Common myeloid progenitor, CD34-positive (primary cell): ENCODE measurements around the gene IL1RL2.

Experiments
- CTCF ChIA-PET: fragments of 350-600 bp; sonication (Branson Sonifier 250); formaldehyde crosslinking; loops from one replicate; lab custom pipeline; 2021; ENCODE audit warnings: antibody characterized with exemption; lab: Charles Lee
- POLR2A ChIA-PET: fragments of 350-600 bp; sonication (Branson Sonifier 250); formaldehyde crosslinking; loops from one replicate; lab custom pipeline; 2021; ENCODE audit warnings: antibody characterized with exemption; lab: Charles Lee
- DNase-seq, 3 donors: peaks; one replicate each; pipeline versions ENCODE4 v3.0.0 to v3.0.0-alpha.2; 2013
- H3K27ac ChIP-seq, 2 experiments: 1 replicate in 1 of 2; 2 replicates in 1 of 2; pipeline ENCODE4 v1.7.0; 2013; ENCODE audit warnings: inconsistent platforms in 2 of 2, low read length in 2 of 2, mild to moderate bottlenecking in 2 of 2, low read depth in 1 of 2, moderate library complexity in 1 of 2; ENCODE audit not compliant: severe bottlenecking in 2 of 2, insufficient read depth in 1 of 2, poor library complexity in 1 of 2
- H3K27me3 ChIP-seq, 5 experiments: replicated peaks in 2 of 5; 1 replicate in 3 of 5; 2 replicates in 2 of 5; pipeline versions ENCODE4 v1.6.1 to v1.7.0; 2013; ENCODE audit warnings: low read length in 4 of 5, mild to moderate bottlenecking in 2 of 5, moderate library complexity in 2 of 5, inconsistent platforms in 1 of 5; ENCODE audit not compliant: insufficient read depth in 5 of 5, control insufficient read depth in 4 of 5
- H3K36me3 ChIP-seq, 4 experiments: 1 replicate in 2 of 4; 2 replicates in 2 of 4; pipeline versions ENCODE4 v1.6.1 to v1.7.0; 2013; ENCODE audit warnings: low read length in 3 of 4, control low read depth in 1 of 4, mild to moderate bottlenecking in 1 of 4; ENCODE audit not compliant: control insufficient read depth in 4 of 4, insufficient read depth in 4 of 4
- H3K4me1 ChIP-seq, 4 experiments: 1 replicate in 3 of 4; 2 replicates in 1 of 4; pipeline versions ENCODE4 v1.6.1 to v1.7.1; 2013; ENCODE audit warnings: low read length in 3 of 4, mild to moderate bottlenecking in 3 of 4, control low read depth in 1 of 4, inconsistent platforms in 1 of 4, moderate library complexity in 1 of 4; ENCODE audit not compliant: control insufficient read depth in 4 of 4, insufficient read depth in 4 of 4; ENCODE audit errors: control extremely low read depth in 1 of 4
- H3K4me3 ChIP-seq, 7 experiments: 1 replicate in 4 of 7; 2 replicates in 3 of 7; pipeline versions ENCODE4 v1.5.1 to v1.7.0; 2013; ENCODE audit warnings: mild to moderate bottlenecking in 7 of 7, low read length in 6 of 7, moderate library complexity in 6 of 7, inconsistent platforms in 2 of 7, low read depth in 2 of 7, control low read depth in 1 of 7; ENCODE audit not compliant: insufficient read depth in 4 of 7, control insufficient read depth in 1 of 7; ENCODE audit errors: extremely low read depth in 1 of 7
- H3K9me3 ChIP-seq, 5 experiments: 1 replicate in 4 of 5; 2 replicates in 1 of 5; pipeline versions ENCODE4 v1.6.1 to v1.7.1; 2013; ENCODE audit warnings: low read length in 4 of 5, mild to moderate bottlenecking in 2 of 5, inconsistent platforms in 1 of 5, low read depth in 1 of 5, moderate library complexity in 1 of 5; ENCODE audit not compliant: control insufficient read depth in 4 of 5, insufficient read depth in 2 of 5; ENCODE audit errors: control extremely low read depth in 1 of 5
- WGBS: methylation state at CpG from one replicate; pipeline ENCODE4 v1.1.5; 2013; ENCODE audit not compliant: insufficient coverage; 5-methylcytosine and 5-hydroxymethylcytosine counted together

The IL1RL2 gene

DNA sequence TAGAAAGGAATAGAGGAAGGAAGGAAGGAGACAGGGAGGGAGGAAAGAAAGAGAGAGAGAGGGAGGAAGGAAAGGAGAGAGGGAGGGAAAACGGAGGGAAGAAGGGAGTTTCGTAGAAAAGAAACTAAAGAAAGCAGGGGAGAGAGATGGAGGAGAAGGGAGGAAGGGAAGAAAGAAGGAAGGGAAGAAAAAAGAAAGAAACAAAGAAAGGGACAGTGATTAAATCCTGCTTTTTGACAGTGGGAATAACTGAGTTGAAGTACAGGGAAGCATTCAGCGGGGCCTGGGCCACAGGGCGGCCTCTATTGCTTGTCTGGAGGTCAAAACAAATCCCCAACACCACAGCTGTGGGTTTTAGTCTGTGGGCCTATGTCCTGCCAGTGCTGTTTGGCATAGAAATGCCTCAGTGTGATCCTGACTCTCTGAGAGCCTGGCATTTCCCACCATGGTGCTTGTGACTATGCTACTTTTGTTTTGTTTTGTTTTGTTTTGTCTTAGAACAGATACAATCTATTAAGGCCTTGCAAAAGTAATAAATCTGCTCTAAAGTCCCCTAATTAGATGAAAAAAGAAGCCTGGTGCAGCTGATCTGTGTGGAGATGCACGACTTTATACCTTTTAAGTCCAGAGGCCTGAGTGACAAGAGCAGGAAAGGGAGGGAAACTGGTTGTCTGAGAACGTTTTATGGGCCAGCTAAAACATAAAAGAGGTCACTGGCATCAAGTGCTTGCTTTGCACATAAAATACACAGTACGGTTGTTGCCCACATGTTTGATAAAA, 40.0 kb downstream of the IL1RL2 start:
- CTCF ChIA-PET = interaction anchor here (1.7 to 2.3 kb wide), 2 partner anchors 14 to 17 kb away, joined by 3 to 9 read pairs; no protein-coding TSS in a partner anchor
- H3K36me3 ChIP-seq = no peaks in the 10 kb centered on the region
- no peak overlapping the region for H3K4me3 ChIP-seq
- WGBS = 75% methylated on average over 7 of the region's 7 CpGs
- no peaks in the 10 kb centered on the region for H3K9me3 ChIP-seq
- peak in 1 of 3 donors; percentile 13 for DNase-seq
- POLR2A ChIA-PET = no interaction called here
- peaks cover 3 to 45% (median 25%) of the 10 kb centered on the region in 4 experiments for H3K4me1 ChIP-seq
- H3K27ac ChIP-seq = peak overlapping the region in 1 of 2 experiments; percentile 70
- H3K27me3 ChIP-seq = no peaks in the 10 kb centered on the region

DNA sequence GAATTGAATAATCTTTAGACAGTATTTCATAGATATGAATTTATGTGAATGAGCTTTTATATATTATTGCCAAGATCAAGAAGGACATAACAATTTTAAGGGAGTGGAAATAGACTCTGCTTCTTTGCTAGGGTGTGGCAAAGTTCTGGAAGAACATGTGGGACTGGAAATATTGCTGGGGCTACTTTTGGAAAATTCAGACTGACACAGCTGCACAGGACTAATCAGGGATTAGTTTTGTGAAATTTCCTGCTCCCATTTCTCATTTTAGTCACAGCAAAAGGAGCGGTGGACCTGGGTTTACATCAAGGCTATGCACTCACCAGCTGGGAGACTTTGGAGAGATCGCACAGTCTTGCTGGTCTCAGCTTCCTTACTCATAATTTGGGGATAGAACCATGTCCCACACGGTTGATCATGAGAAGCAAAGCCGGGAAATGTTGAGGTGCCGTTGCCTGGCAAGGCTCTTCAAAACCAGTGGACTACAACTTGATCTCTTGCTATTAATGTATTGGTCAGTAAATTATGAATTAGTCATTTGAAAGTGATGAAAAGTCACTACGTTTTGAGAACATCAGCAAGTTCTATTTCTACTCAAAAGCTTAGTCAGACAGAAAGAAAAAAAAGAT, 42.4 kb downstream of the IL1RL2 start:
- POLR2A ChIA-PET = no interaction called here
- peaks cover 3 to 43% (median 25%) of the 10 kb centered on the region in 4 experiments for H3K4me1 ChIP-seq
- WGBS = 97% methylated on average over 6 of the region's 6 CpGs
- no peaks in the 10 kb centered on the region for H3K36me3 ChIP-seq
- no peaks in the 10 kb centered on the region for H3K27me3 ChIP-seq
- no peak overlapping the region for H3K27ac ChIP-seq
- H3K4me3 ChIP-seq = no peak overlapping the region
- no peak for DNase-seq
- no peaks in the 10 kb centered on the region for H3K9me3 ChIP-seq
- CTCF ChIA-PET = interaction anchor here (2.7 kb wide), 1 partner anchor 44 kb away, joined by 7 read pairs; no protein-coding TSS in a partner anchor

DNA sequence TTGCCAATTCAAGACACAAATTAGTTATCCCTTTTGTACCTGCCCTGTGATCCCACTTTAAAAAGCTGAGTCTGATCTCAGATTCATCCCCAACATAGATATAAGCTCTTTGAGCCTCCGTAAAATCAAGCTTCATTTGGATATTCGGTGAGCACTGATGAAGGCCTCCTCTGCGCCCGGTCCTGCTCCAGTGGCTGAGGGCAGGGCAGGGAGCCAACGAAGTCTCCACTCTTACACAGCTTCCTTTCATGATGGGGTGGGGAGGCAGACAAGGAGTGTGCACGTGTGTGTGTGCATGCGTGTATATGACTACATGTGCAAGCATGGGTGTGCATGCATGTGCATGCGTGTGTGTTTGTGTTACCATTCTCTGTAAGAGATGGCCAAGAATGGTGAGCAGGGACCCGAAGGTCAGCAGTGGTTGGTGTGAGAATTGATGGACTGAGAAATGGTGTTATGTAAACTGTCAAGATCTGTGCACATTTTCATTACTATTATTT, 43.6 kb downstream of the IL1RL2 start:
- no peak overlapping the region for H3K27ac ChIP-seq
- H3K4me3 ChIP-seq = no peak overlapping the region
- WGBS = 97% methylated on average over 9 of the region's 9 CpGs
- H3K4me1 ChIP-seq = peaks cover 3 to 31% (median 21%) of the 10 kb centered on the region in 4 experiments
- H3K27me3 ChIP-seq = no peaks in the 10 kb centered on the region
- H3K9me3 ChIP-seq = no peaks in the 10 kb centered on the region
- POLR2A ChIA-PET = no interaction called here
- no peaks in the 10 kb centered on the region for H3K36me3 ChIP-seq
- DNase-seq = no peak
- CTCF ChIA-PET = interaction anchor here (0.7 to 2.7 kb wide), 6 partner anchors 18 to 213 kb away, joined by 3 to 7 read pairs (median 4); no protein-coding TSS in a partner anchor

DNA sequence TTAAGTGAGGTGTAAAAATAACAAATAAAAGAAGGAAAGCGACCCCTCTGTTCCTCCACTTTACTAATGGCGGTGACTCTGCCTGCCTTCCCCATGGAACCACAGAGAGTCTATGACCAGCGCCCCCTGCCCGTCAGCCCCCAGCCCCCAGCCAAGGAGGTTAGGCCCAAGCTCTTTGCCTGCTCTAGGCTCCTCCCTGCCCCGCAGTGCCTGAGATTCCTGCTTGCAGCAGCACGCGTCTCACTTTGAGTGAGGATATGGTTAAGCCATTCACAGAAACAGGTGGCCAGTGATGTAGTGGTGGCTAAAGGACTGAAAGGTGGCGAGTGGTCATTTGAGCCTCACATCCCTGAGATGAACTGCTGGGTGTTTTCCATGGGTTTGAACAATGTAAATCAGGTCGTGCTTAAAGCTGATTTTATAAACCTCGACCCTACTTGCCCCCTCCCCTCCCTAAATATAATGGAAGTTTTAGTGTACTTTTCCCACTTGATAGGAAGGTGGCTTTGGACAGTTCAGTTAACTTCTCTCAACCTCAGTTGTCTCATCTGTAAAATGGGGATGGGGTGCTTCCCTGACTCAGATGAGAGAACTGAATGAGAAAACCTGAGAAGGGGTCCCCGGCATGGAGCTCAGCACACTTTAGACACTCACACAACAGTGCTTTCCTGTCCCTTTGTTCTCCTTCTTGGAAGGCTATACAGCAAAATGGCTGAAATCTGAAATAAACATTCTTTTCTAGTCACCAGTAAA, 46.5 kb downstream of the IL1RL2 start:
- Histone ChIP-seq H3K27ac (no peak overlapping the region), H3K36me3 (no peaks in the 10 kb centered on the region), H3K4me3 (no peak overlapping the region), H3K9me3 (no peaks in the 10 kb centered on the region), H3K27me3 (no peaks in the 10 kb centered on the region), H3K4me1 (peaks cover 0 to 5% (median 2%) of the 10 kb centered on the region in 4 experiments)
- DNase-seq = no peak
- WGBS = 95% methylated on average over 8 of the region's 11 CpGs
- CTCF ChIA-PET = interaction anchor here (0.8 to 2.8 kb wide), 9 partner anchors 39 to 218 kb away, joined by 3 to 11 read pairs (median 4); no protein-coding TSS in a partner anchor
- POLR2A ChIA-PET = no interaction called here

DNA sequence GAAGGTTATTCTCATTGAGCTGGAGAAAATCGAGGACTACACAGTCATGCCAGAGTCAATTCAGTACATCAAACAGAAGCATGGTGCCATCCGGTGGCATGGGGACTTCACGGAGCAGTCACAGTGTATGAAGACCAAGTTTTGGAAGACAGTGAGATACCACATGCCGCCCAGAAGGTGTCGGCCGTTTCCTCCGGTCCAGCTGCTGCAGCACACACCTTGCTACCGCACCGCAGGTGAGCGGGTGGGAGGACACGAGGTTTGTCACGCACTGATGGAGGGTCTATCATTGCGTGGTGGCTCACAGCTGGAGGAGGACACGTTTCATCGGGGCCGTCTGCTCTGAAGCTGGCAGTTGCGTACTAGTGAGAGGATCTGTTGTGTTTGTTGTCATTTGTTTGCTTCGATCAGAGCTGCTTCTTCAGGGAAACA, 48.2 kb downstream of the IL1RL2 start:
- WGBS = 93% methylated on average over 18 of the region's 18 CpGs
- Histone ChIP-seq H3K27me3 (no peaks in the 10 kb centered on the region), H3K36me3 (no peaks in the 10 kb centered on the region), H3K27ac (no peak overlapping the region), H3K9me3 (no peaks in the 10 kb centered on the region), H3K4me1 (no peaks in the 10 kb centered on the region), H3K4me3 (no peak overlapping the region)
- ChIA-PET CTCF (interaction anchor here (0.7 to 8.0 kb wide), 13 partner anchors 10 to 355 kb away, joined by 3 to 54 read pairs (median 4); partner anchors contain the start of gene IL18R1), POLR2A (no interaction called here)
- no peak for DNase-seq

DNA sequence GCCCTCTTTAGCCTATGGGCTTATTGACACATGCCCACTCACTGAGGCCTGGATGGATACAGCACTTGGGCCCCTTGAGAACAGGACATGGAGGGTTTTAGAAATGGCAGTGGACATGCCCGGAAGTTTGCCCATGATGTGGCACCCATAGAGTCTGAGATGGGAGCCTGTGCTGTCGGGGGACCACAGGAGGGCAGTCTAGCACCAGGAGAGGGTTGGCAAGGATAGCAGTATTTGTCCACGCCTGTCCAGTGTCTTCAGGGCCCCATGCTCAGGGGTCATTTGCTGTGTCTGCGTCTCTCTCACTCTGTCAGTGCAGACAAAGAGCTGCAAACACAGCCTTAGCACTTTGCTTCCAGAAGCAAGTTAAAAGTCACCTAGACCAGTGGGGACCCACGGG, 48.7 kb downstream of the IL1RL2 start:
- 79% methylated on average over 5 of the region's 5 CpGs for WGBS
- POLR2A ChIA-PET = no interaction called here
- no peaks in the 10 kb centered on the region for H3K36me3 ChIP-seq
- H3K27me3 ChIP-seq = no peaks in the 10 kb centered on the region
- H3K27ac ChIP-seq = no peak overlapping the region
- H3K4me1 ChIP-seq = no peaks in the 10 kb centered on the region
- H3K9me3 ChIP-seq = no peaks in the 10 kb centered on the region
- CTCF ChIA-PET = interaction anchor here (1.0 to 8.0 kb wide), 15 partner anchors 11 to 355 kb away, joined by 3 to 54 read pairs (median 4); partner anchors contain the start of genes IL18R1 and IL18RAP
- DNase-seq = peak; percentile 20 to 34 (median 32)
- no peak overlapping the region for H3K4me3 ChIP-seq
